Activated CD4-positive, alpha-beta T cell treated with anti-CD3 and anti-CD28 coated beads for 48 hours (primary cell): ENCODE results near the gene AK9.

ENCODE experiments used
- DNase-seq: peaks from one replicate; pipeline ENCODE4 v3.0.0-alpha.2; 2020

Gene AK9

DNA sequence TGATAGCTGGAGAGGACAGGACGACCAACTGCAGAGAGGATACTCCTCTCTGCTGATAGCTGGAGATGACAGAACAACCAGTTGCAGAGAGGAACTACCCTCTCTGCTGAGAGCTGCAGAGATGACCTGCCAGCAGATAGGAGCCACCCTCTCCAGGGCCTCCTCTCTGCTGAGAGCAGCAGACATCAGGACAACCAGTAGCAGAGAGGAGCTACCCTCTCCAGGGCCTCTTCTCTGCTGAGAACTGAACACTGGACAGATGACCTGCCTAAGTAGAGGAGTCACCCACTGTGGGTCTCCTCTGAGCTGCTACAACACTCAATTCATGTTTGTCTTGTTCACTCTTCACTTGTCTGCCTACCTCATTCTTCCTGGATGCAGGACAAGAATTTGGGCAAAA, 180.6 kb downstream of the AK9 start:
- DNase-seq, result no peak

DNA sequence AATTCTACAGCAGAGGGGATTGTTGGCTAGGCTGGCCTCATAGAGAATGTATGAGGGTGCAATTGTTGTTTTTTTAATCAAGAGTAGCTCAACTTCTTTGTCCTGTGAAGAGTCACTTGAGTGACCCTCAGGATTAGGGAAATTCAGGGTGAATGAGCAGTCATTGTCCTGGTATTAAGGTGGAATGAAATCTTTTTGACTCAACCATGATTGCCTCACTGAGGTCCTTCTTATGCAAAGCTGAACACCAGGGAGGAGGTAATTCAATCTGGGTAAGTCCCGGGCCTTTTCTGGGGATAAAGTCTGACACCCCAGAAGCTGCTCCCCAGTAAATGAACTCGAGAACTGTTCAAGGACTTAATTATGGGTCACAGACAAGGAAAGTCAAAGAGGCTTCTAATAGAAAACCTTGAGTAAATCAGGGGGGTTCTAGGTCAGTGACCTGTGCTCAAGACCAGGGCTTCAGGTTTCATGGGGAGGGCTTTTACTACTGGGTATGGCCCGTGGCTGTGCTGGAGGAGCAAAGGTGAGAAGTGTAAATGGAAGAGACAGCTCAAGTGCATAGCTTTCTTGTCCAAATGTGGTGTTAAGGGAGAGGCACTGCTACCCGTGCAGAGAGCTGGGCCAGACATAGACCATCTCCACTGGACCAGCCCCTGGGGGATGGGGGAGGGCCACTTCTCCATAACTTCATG, 182.7 kb downstream of the AK9 start:
- DNase-seq, result no peak

DNA sequence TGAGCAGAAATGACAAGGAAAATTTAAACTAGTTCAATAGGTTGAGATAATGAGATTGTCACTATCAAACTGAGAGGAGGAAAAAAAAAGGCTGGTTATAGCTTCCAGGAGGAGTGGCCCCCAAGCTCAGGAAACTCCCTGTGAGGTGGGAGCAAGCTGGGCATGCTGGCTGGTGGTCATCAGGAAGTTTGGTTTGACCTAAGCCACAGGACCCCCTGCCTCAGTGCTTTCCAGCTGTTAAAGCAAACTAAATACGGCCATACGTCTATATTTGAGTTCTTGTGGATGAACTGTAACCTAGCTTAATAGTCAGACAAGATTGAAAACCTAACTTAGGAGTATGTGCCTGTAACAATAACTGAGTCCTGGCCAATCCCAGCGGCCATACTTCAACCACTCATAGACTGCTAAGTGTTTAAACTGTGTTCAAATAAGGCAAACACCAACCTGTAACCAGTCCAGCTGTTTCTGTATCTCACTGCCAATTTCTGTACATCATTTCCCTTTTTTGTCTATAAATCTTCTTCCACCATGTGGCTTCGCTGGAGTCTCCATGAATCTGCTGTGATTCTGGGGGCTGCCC, 183.4 kb downstream of the AK9 start:
- DNase-seq, result no peak

DNA sequence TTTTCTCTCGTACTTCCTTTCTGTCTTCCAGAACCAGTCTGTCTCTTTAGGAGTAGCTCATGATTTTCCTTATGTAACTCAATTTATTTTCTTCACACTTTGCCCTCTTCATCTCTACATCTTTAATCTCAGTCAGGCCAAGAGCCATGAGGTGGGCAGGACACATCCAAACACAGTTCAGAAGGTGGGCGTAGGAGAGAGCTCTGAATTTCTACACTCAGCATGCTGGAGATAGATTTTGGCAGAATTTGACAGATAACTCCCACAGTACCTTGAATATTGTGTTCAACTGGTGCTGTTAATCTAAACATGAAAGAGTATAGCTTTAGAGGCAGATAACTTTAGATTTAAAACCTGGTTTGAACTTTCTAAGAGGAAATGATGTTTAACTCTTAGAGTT, 184.2 kb downstream of the AK9 start:
- no peak for DNase-seq

DNA sequence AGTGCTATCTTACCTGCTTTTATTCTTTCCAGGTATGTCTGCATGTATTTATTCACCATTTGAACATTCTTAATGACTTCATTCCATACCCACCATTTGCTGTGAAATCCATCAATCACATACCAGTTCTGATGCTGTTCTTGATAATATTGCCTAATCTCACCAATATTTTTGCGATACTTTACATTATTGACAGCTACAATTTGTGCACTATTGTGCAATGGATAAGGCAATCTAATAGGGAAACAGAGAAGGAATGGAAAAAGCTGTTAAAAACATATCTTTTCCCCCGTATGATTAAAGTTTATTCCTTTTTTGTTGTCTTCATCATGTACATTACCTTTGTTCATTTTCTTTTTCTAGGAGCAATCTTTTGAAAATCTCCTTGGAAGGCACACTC, 184.7 kb downstream of the AK9 start:
- no peak for DNase-seq

DNA sequence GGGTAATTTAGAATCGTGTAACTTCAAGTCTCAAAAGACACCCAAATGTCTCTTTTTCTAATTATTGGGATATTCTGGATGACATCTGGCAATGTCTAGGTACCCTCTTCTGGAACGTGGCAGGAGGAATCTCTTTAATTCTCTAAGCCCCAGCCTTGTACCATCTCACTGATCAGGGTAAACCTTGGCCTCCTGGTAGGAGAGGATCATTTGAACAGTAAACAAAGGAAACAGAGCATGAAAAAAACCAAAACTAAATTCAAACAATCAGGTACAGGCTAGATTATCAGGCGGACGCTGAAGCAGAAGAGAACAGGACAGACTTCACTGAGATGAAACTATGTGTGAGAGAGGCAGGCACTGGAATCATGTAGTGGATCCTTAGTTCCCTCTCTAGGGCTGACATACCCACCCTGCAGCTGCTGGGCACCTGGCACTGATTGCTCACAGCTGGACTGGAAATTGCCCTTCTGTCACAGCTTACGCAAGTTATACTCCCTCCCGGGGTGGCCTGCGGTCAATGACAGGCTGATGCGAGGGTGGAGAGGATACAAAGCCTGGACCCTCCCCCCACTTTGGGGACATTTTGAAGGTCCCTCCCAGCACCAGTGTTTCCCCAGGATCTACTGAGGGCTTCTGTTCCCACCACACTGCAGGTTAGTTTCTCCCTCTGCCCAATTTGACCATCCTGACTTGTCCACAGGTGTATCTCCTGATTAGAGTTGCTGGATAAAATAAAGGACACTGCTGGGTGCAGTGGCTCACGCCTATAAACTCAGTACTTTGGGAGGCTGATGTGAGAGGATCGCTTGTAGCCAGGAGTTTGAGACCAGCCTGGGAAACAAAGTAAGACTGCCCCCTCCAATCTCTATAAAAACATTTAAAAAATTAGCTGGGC, 187.4 kb downstream of the AK9 start:
- DNase-seq, result no peak

DNA sequence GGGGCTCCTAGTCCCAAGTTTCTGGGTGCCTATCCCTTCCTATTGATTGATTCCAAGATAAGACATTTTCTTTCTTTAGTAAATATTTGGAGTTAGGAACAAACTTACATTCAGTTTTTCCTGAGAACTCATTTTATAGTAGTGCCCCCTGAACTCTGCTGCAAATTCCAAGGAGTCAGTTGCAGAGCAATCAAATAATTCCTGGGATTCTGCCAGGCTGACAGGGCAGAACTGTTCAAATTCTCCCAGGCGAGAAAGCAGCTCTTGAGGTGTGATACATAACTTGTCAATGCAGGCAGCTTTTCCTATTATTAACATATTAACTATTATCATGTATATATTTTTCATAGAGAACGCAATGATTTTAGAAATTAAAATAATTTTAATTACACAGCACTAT, 192.1 kb downstream of the AK9 start:
- DNase-seq, result no peak

DNA sequence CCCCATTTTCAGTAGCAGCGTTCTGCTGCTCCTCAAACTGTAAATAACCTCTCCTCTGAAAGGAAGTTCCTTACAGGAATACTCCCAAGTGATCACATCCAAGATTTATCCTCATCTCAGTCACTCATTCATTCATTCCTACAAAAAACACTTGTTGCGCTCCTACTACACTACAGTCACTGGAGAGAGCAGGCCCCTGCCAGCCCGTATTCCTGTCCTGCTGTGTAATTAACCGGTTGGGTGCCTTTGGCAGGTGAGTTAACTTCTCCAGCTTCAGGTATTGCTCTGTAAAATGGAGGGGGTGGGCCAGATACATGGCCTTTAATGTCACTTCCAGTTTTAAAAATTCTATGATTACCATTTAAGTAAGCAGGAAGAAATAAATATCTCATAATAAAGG, 192.9 kb downstream of the AK9 start:
- no peak for DNase-seq

DNA sequence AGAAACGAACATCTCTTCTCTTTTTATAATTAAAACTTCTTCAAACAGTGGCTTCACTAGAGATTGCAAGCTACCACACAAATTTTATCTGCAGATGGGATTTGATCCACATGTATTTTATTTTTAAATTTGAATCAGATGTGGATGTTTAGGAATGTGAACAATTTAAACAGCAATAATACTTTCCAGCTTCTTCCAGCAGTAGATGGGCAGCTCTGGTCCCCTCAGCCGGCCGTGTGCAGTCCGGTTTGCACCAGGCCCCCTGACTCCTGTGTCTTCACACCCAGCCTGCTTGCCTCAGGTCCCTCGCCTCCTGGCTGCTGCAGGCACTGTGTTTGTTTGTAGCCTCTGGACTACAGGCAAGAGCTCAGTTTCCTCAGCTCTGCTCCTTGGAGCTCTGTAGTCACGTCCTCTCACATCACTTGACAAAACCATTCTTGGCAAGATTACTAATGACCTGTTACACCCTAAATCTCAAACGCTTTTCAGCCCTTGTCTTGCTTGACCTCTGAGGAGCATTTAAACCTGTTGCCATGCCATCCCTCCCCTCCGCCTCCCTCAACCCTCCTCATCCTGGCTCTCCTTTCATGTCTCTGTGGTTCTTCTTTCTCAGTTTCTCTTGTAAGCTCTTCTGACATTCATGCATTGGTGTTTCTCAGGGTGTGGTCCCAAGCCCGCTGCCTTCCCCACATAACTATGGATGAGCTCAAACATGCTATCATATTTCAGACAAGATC, 194.8 kb downstream of the AK9 start:
- no peak for DNase-seq

DNA sequence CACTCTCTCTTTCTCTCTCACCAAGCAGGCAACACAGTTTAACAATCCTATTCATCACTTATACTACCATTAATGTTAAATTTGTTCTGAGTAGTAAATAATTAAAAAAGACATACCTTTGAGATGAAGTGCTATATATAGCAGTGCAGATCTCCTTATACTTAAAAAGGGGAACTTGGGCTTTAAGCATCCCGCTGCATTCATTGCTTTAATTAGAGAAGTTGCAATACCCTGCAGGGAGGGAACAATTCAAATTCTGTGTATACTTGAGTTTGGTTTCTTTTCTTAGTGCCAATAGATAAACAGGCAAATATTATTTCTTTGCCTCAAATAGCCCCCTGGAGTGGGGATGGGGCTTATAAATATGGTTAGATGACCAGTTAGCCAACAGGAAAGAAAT, 197.1 kb downstream of the AK9 start:
- DNase-seq, result no peak

DNA sequence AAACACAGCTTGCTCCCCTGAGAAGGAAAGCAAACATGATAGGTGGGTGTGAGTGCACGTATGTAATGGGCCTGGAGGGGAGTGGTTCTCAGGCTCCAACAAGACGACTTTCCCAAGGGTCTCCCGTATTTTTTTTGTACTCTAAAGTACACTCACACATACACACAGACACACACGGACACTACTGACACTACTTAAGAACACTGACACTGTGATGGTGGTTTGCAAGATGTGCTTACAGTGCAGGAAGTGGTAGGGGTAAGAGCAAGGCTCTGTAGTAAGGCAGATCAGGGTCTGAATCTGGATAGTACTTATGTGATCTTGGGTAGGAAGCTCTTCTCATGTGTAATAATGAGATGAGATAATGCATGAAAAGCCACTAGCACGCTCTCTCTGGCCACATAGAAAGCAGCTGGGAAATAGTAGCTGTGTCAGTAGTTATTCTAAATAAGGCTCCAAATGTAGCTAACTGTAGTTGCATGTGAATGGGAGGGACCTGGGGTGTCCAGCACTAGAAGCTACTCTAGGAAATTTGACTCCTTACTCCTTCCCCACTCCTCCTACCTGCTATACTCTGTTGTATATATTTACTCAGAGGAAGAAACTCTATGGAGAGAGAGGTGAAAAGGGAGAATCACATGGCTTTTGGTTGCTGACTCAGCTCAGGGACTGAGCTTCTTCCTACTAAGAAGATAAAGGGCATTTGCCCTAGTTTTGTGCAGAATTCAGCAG, 199.6 kb downstream of the AK9 start:
- no peak for DNase-seq

DNA sequence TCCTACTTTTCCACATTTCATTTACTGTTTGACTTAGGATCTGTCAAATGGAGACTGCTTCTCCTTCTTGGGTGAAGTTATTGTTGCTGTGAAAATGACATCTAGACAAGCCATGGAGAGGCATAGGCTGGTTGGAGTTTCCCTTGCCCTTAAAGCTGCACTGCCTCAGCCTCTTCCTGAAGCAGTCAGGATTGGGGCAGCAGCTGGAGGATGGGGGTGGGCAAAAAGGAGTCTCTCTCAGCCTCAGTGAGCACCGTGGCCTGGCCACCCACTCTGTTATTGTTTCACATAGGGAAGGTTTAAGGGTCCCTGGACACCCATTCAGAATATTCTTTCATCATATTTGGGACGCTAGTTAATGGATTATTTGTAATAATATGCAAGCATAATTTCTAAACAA, 200.3 kb downstream of the AK9 start:
- no peak for DNase-seq

DNA sequence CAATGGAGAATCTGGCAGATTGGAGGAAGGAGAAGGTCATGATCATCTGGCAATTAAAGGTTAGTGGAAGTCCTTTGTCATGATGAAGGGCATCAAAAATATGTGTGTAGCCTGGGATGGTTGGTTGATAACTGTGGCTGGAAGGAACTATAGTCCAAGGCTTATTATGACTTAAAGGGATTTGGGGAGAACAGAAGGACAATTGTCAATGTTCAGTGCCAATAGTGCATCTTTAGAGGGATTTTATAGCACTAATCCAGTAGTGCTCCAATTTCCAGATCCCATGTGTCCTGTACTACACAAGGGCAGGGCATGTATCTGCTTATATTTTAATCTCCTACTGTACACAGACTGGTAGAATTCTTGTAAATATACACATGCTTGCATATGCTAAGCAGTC, 203.0 kb downstream of the AK9 start:
- no peak for DNase-seq

DNA sequence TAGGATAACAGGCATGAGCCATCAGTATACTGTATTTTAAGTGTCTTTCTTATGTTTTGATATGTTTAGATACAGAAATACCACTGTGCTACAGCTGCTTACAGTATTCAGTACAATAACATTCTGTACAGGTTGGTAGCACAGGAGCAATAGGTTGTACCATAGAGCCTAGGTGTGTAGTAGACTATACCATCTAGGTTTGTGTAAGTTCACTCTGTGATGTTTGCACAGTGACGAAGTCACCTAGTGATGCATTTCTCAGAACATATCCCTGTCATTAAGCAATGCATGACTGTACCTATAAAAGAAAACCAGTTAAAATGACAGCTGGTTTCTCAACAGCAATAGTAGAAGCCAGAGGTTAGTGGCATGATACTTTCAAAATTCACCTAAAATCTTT, 204.9 kb downstream of the AK9 start:
- DNase-seq, result no peak

DNA sequence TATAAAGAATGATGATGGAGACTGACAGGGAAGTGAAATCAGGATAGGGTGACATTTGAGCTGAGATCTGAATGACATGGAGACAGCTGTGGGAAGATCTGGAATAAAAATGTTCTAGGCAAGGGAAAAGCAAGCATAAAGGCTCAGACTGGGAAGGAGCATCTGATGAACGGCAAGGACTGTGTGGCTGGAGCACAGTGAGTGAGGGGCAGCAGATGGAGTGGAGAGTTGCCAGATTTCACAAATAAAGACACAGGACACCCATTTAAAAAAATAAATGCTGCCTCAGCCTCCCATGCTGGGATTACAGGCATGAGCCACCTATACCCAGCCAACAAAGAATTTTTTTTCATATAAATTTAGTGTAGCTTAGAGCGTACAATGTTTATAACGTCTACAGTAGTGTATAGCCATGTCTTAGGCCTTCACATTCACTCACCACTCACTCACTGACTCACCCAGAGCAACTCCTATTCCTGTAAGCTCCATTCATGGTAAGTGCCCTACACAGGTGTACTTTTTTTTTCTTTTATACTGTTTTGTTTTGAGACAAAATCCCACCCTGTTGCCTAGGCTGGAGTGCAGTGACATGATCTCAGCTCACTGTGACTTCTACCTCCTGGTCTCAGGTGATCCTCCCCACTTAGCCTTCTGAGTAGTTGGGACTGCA, 205.6 kb downstream of the AK9 start:
- DNase-seq, result no peak

DNA sequence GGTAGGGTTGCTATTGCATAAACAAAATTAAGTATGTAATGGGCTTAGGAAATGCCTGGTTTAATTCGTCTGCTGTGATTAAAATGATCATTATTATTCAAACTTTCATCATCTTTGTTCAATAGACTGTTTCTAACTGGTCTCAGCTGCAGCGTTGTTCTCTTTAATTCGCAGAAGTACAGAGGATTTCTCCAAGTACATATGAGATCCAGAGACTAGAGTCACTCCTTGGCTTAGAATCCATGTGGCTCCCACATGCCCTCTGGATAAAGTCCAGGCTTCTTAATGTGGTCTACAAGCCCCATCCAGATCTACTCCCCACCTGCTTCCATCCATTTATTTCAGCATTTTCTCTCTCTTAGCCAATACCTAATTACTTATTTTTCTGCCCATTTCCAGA, 206.9 kb downstream of the AK9 start:
- no peak for DNase-seq

DNA sequence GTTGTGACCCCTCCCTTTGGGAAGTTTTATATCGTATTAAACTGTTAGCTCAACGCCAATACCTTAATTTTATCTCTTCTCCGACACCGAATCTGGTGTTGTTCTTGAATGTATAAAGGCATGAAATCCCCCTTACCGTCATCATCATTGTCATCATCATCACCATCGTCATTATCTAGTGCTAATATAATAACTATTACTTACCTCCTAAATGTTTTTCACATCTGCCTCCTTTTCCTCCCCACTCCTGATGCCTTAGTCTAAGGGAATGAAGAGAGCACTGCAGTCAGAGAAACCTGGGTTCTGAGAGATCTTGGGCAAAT, 207.3 kb downstream of the AK9 start:
- no peak for DNase-seq

DNA sequence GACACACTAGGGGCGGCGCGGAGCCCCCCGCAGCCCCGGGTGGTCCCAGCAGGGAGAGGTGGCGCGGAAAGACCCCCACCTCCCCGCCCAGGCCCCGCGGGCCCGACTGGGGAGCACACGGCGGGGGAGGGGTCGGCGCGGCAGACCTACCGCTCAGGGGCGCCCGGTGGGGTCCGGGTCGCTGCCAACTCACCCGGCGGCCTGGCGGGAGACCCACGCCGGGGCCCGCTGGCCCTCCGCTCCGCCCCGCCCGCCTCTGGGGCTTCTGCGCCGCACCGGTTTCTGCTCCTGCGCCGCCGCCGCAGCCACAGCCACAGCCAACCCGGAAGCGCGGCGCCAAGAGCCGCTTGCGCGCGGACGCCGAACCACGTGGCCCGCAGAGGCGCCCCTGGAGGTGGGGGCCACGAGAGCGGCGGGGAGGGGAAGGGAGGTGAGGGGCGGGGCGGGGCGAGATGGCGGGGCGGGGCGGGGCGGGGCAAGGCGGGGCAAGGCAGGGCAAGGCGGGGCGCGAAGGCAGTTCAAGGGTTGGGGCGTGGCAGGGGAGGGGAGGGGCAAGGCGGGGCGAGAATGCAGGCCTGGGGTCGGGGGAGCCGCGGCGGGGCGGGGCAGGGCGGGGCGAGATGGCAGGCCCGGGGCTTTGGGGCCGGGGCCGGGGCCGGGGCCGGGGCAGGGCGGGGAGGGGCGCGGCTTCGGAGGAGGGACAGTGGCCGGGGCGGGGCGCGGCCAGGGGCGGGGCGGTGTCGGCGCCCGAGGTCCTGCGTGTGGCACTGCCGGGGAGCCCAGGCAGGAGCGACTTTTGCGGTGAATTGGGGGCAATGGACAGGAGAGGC, 207.9 kb downstream of the AK9 start, which contains the start of gene ZBTB24:
Gene ZBTB24, minus strand, starts transcription at position 315 of the 830 bp plus-strand sequence. CDS start 1,193 bp downstream, outside the sequence.
- peak; percentile 89 for DNase-seq

DNA sequence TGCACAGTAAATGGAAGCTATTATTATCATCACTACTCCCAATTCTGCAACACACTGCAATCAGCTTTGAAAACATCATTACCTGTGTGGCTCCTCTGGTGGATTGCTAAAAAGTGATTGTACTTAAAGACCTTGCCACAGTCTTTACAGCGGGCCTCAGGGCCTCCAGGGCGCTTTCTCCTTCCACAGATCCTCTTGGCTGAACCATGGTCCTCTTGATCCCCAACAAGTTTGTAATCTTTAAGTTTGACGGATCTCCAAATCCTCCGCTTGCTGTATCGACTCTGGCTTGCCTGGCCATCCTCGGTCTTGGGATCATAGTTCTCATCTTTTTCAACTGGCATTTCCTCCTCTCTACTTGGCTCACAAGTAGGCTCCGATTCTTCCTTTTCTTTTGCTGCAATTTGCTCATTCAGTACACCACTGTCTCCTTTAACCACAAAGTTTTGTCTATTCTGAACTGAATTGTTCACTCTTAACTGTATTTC, 210.0 kb downstream of the AK9 start:
- DNase-seq, result no peak

DNA sequence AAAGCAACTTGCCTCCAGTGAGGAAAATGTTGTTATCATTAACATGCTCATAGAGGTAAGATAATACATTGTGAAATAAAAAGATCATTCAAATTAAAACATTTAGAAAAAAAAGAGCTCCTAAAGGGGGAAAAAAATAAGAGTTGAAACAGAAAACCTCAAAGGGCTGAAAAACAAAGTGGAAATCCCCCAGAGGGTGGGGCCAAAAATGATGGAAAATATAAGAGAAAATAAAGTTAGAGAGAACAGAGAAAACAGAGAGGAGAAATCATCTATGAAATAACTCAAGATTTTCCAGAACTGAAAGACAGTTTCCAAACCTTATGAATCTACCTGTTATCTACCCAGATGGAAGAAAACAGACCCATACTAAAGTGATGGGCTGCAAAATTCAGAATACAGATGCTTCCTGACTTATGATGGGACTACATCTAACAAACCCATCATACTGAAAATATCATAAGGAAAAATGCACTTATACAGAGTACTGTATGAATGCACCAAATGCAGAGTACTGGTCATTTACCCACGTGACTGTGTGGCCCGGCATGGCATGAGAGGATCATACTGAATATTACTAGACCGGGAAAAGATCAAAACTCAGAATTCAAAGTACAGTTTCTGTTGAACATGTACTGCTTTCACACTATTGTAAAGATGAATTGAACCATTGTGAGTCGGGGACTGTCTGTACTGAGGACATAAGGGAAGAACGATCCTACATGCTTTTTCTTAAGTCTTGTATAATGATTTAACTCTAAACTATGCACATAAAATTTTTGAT, 212.0 kb downstream of the AK9 start:
- DNase-seq, result no peak
